ENCODE data around the gene TRIM40.

Gene TRIM40, protein sequence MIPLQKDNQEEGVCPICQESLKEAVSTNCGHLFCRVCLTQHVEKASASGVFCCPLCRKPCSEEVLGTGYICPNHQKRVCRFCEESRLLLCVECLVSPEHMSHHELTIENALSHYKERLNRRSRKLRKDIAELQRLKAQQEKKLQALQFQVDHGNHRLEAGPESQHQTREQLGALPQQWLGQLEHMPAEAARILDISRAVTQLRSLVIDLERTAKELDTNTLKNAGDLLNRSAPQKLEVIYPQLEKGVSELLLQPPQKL

DNA sequence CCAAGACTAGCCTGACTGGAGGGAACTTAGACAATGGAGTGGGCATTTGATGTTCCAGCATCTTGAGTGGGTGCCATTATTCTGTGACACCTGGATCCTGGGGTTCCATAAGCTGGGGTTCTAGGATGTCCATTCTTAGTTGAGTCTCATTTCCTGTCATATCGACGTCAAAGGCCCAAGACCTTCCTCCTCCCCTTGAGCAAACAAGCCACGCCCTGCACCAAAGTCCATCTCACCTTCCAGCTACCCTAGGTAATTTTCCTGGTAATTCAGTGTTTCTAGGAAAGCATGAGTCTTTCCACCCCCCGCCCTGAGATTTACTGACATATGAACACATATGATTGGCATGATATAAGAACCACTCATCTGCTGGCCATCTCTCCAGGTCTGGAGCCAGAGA, at the start of gene TRIM40:
TSS of gene TRIM40 (plus strand) at position 384 of the 400 bp plus-strand sequence. CDS start 897 bp downstream, outside the sequence.
- Histone ChIP-seq H3K4me3 (ENCODE audit: low read depth, low read length) (no peak within 1 kb of the TSS), H3K27ac (ENCODE audit: low read depth, low read length) (no peak within 1 kb of the TSS), H3K79me2 (ENCODE audit: control insufficient read depth, insufficient read depth, low read length, unreplicated experiment) (no peaks in the 10 kb centered on the region), H3K27me3 (ENCODE audit: insufficient read depth, low read length) (peaks cover 71% of the 10 kb centered on the region), H3K4me1 (ENCODE audit: control insufficient read depth, insufficient read depth, low read length, unreplicated experiment) (peaks cover 2% of the 10 kb centered on the region), H3K36me3 (ENCODE audit: insufficient read depth, low read length) (no peaks in the 10 kb centered on the region), H2AFZ (ENCODE audit: low read length, unreplicated experiment) (no peak within 1 kb of the TSS)

GRCh38 chr6:30087876-30088275, 48.1 kb upstream of the TRIM40 start:
- Histone ChIP-seq H2AFZ (ENCODE audit: low read length, unreplicated experiment) (no peak overlapping the region), H3K36me3 (ENCODE audit: insufficient read depth, low read length) (no peaks in the 10 kb centered on the region), H3K79me2 (ENCODE audit: control insufficient read depth, insufficient read depth, low read length, unreplicated experiment) (no peaks in the 10 kb centered on the region), H3K4me3 (ENCODE audit: low read depth, low read length) (no peak overlapping the region), H3K27me3 (ENCODE audit: insufficient read depth, low read length) (peaks cover 11% of the 10 kb centered on the region; the same call in 1 of the 2 replicates), H3K27ac (ENCODE audit: low read depth, low read length) (no peak overlapping the region), H3K4me1 (ENCODE audit: control insufficient read depth, insufficient read depth, low read length, unreplicated experiment) (peaks cover 16% of the 10 kb centered on the region)

DNA sequence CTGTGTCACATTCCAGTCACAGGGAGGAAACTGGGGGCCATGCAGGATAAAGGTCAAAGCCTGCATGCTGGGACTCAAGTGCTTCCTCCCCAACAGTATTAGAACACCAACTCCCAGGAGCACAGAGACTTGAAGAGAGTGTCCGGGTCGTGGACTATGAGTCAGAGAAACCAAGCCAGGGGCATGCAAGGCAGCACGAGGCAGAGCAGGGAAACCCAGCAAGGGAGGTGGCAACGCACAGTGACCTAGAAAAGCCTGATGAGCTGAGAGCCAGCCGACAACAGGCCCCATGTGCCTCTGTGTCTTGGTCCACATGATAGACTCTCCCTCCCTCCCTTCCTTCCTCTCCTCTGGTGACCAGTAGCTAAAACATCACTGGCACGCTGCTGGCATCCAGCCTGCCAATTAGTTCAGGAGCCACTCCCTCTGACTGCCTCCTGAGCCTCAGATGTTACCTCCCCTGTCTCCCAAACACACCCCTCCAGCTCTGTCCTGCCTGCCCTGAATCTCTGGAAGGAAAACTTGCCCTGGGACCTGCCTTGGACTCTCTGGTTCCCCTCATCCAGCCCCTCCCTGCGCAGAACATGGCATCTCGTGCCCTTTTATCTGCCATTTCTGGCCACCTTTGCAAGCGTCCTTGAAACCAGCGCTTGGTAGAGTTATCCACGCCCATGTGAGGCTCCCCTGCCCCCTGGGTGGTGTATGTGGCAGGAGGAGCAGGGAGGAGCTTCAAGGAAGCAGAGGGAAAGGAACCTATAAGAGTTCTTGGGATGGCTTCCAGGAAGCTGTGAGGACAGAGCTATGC, 44.2 kb upstream of the TRIM40 start:
- Histone ChIP-seq H2AFZ (ENCODE audit: low read length, unreplicated experiment) (peak overlapping the region; percentile 12), H3K4me1 (ENCODE audit: control insufficient read depth, insufficient read depth, low read length, unreplicated experiment) (peaks cover 26% of the 10 kb centered on the region), H3K4me3 (ENCODE audit: low read depth, low read length) (no peak overlapping the region), H3K27ac (ENCODE audit: low read depth, low read length) (peak overlapping the region; percentile 27), H3K36me3 (ENCODE audit: insufficient read depth, low read length) (no peaks in the 10 kb centered on the region), H3K79me2 (ENCODE audit: control insufficient read depth, insufficient read depth, low read length, unreplicated experiment) (no peaks in the 10 kb centered on the region), H3K27me3 (ENCODE audit: insufficient read depth, low read length) (peaks cover 11% of the 10 kb centered on the region; the same call in 1 of the 2 replicates)

DNA sequence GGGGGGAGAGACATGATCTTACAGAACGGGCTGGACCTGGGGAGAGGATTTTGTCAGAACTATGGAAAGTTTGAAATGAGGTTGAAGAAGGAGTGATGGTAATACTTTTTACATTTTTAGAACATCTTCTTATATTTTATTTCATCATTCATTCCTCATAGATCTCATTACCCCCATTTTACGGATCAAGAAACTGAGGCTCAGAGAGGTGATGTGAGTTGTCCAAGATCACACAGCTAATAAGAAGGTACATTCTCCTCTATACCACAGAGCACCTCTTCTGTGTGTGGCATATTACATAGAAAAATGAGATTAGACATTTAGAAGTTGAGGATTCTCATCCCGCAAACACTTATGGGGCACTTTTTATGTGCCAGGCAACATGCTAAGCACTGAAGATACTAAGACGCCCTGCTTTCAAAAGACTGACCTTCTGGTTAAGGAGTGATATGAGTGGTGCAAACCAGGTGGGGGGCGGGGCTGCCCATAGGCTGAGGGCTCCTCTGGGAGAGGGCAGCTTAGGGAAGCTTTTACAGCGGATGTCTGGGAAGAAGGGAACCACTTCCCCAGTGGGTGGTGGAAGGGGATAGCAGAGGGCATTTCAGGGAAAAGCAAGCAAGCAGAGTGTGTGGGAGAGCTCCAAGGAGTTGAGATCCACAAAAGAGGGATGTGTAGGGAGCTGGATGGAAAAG, 42.9 kb upstream of the TRIM40 start:
- peaks cover 26% of the 10 kb centered on the region for H3K4me1 ChIP-seq (ENCODE audit: control insufficient read depth, insufficient read depth, low read length, unreplicated experiment)
- H3K79me2 ChIP-seq (ENCODE audit: control insufficient read depth, insufficient read depth, low read length, unreplicated experiment) = no peaks in the 10 kb centered on the region

DNA sequence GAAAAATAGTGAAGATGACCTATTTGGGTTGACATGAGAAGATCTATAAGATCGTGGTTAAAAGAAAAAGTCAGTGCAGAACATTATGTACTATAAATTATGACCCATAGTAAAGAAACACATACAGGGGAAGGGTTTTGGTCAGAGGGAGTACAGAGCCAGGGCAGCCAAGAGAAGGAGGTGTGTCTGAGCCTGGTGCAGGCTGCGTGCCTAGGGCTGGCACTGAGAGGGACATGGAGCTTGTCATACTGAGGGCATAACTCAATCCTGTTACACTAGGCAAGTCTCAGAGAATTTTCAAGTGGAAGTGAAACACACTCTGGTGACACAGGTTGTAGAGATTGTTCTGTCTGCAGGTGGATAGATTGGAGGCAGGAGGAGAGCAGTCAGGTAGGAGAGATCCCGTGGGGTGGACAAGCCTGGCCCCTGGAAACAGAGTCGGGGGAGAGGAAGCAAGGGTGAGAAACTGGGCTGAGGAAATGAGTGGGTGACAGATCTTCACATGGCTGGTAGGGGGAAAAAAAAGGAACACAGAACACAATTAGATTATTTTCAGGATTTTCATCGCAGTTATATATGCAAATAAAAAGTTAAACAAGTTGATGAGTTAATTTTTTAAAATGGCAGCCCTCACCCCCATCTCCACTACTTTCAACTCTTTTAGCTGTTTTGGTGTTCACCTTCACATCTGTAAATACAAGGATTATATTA, 41.8 kb upstream of the TRIM40 start:
- H3K4me3 ChIP-seq (ENCODE audit: low read depth, low read length) = no peak overlapping the region
- no peaks in the 10 kb centered on the region for H3K79me2 ChIP-seq (ENCODE audit: control insufficient read depth, insufficient read depth, low read length, unreplicated experiment)
- H3K27me3 ChIP-seq (ENCODE audit: insufficient read depth, low read length) = peaks cover 7% of the 10 kb centered on the region; the same call in 1 of the 2 replicates
- H3K27ac ChIP-seq (ENCODE audit: low read depth, low read length) = no peak overlapping the region
- peaks cover 26% of the 10 kb centered on the region for H3K4me1 ChIP-seq (ENCODE audit: control insufficient read depth, insufficient read depth, low read length, unreplicated experiment)
- no peaks in the 10 kb centered on the region for H3K36me3 ChIP-seq (ENCODE audit: insufficient read depth, low read length)
- H2AFZ ChIP-seq (ENCODE audit: low read length, unreplicated experiment) = no peak overlapping the region

More for the DNA sequence above, 42.9 kb upstream of the TRIM40 start:
- no peak overlapping the region for H3K27ac ChIP-seq (ENCODE audit: low read depth, low read length)
- H3K36me3 ChIP-seq (ENCODE audit: insufficient read depth, low read length) = no peaks in the 10 kb centered on the region
- H3K27me3 ChIP-seq (ENCODE audit: insufficient read depth, low read length) = no peaks in the 10 kb centered on the region
- no peak overlapping the region for H3K4me3 ChIP-seq (ENCODE audit: low read depth, low read length)
- H2AFZ ChIP-seq (ENCODE audit: low read length, unreplicated experiment) = no peak overlapping the region

- Histone ChIP-seq H3K79me2 (ENCODE audit: control insufficient read depth, insufficient read depth, low read length, unreplicated experiment) (no peaks in the 10 kb centered on the region), H3K4me1 (ENCODE audit: control insufficient read depth, insufficient read depth, low read length, unreplicated experiment) (peaks cover 23% of the 10 kb centered on the region), H3K27me3 (ENCODE audit: insufficient read depth, low read length) (peaks cover 16% of the 10 kb centered on the region; the same call in 1 of the 2 replicates), H3K27ac (ENCODE audit: low read depth, low read length) (no peak overlapping the region), H3K36me3 (ENCODE audit: insufficient read depth, low read length) (no peaks in the 10 kb centered on the region), H3K4me3 (ENCODE audit: low read depth, low read length) (no peak overlapping the region), H2AFZ (ENCODE audit: low read length, unreplicated experiment) (no peak overlapping the region)
Measured at GRCh38 chr6:30096829-30097228, 39.1 kb upstream of the TRIM40 start.

GRCh38 chr6:30097902-30098768, 37.8 kb upstream of the TRIM40 start:
- Histone ChIP-seq H3K4me3 (ENCODE audit: low read depth, low read length) (no peak overlapping the region), H3K4me1 (ENCODE audit: control insufficient read depth, insufficient read depth, low read length, unreplicated experiment) (peaks cover 26% of the 10 kb centered on the region), H3K36me3 (ENCODE audit: insufficient read depth, low read length) (no peaks in the 10 kb centered on the region), H3K27ac (ENCODE audit: low read depth, low read length) (no peak overlapping the region), H3K27me3 (ENCODE audit: insufficient read depth, low read length) (peaks cover 16% of the 10 kb centered on the region; the same call in 1 of the 2 replicates), H3K79me2 (ENCODE audit: control insufficient read depth, insufficient read depth, low read length, unreplicated experiment) (no peaks in the 10 kb centered on the region), H2AFZ (ENCODE audit: low read length, unreplicated experiment) (no peak overlapping the region)

DNA sequence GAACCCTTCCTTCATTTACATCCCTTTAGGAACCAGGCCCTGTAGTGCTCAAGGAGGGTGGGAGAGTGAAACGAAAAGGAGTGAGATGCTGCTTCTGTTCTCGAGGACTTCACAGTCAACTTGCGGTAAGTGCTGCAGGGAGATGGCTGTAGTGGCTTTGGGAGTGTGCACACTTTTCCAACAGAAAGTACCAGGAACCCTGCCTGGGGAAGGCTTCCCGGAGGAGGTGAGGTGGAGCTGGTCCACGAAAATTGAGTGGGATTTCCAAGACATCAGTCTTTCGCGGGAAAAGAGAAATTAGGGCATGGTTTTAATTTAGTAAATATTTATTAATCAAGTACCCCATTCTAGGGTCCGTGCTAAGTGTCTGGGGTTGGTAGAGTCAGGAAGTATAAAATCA, 35.8 kb upstream of the TRIM40 start:
- Histone ChIP-seq H3K27me3 (ENCODE audit: insufficient read depth, low read length) (peaks cover 16% of the 10 kb centered on the region; the same call in 1 of the 2 replicates), H3K27ac (ENCODE audit: low read depth, low read length) (no peak overlapping the region), H3K36me3 (ENCODE audit: insufficient read depth, low read length) (no peaks in the 10 kb centered on the region), H3K79me2 (ENCODE audit: control insufficient read depth, insufficient read depth, low read length, unreplicated experiment) (no peaks in the 10 kb centered on the region), H3K4me3 (ENCODE audit: low read depth, low read length) (peak overlapping the region; percentile 76), H2AFZ (ENCODE audit: low read length, unreplicated experiment) (peak overlapping the region; percentile 78), H3K4me1 (ENCODE audit: control insufficient read depth, insufficient read depth, low read length, unreplicated experiment) (peaks cover 27% of the 10 kb centered on the region)

DNA sequence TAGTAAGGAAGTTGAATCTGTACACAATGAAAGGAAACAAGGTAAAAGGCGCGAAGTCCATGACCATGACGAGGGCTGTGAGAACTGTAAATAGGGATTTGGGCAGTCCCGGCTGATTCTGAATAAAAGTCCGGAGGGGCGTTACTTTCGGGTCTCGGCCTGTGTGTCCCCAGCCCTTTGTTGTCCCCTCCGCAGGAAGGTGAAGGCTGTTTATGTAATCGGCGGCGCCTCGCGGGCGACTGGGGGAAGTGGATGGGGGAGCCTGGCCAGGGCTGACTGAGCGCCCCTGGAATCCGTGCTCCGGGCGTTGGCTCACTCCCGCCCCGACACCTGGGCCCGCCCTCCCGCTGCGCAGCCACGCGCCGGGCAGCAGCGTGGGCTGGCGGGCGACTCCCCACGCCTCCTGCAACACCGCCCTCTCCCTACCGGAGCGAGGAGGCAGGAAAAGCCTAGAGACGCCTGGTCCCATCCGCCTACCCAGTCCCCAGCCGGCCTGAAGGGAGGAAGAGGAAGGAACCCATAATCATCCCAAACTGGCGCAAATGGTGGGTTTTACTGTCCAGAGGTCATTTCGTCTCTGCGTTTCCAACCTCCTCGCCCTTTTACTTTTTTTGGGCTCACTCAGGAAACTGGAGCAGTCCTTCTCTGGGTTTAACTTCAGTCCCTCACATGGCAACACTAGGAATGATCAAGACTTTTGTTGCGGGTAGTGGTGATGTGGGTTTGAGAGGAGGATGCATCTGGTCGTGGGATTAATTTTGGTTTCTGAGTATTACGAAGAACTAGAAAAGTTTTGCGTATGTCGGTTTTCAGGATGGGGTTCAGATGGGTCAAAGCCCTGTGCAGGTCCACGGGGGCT, 35.1 kb upstream of the TRIM40 start:
- peak overlapping the region; percentile 76 for H3K4me3 ChIP-seq (ENCODE audit: low read depth, low read length)

More for the DNA sequence above, 35.1 kb upstream of the TRIM40 start:
- Histone ChIP-seq H3K27ac (ENCODE audit: low read depth, low read length) (no peak overlapping the region), H3K79me2 (ENCODE audit: control insufficient read depth, insufficient read depth, low read length, unreplicated experiment) (no peaks in the 10 kb centered on the region), H2AFZ (ENCODE audit: low read length, unreplicated experiment) (peak overlapping the region; percentile 78), H3K27me3 (ENCODE audit: insufficient read depth, low read length) (peaks cover 16% of the 10 kb centered on the region; the same call in 1 of the 2 replicates), H3K36me3 (ENCODE audit: insufficient read depth, low read length) (no peaks in the 10 kb centered on the region), H3K4me1 (ENCODE audit: control insufficient read depth, insufficient read depth, low read length, unreplicated experiment) (peaks cover 20% of the 10 kb centered on the region)

Data from ACC112 (cell line).